Hippocampal formation (tissue), 2 donors: ENCODE measurements around the gene KRTAP4-7.
"Not testable (repeated sequence)": the region's sequence is repeated elsewhere in the genome, so short reads cannot be mapped to it uniquely, and the experiment has no call there.

Experiments used
- DNase-seq, 2 donors: peaks; one replicate each; lab custom pipeline; 2025; lab: John Stamatoyannopoulos, UW

Gene KRTAP4-7

GRCh38 chr17:41065016-41065689 lies 18.8 kb upstream of the KRTAP4-7 start:
- not testable (repeated sequence) for DNase-seq

GRCh38 chr17:41065829-41066624 lies 17.9 kb upstream of the KRTAP4-7 start, which contains the start of gene KRTAP2-4:
KRTAP2-4 (minus strand) TSS chr17:41065879; CDS start chr17:41065845, 34 bp downstream.
- no peak for DNase-seq

GRCh38 chr17:41067281-41067680 lies 16.7 kb upstream of the KRTAP4-7 start:
- no peak for DNase-seq

DNA sequence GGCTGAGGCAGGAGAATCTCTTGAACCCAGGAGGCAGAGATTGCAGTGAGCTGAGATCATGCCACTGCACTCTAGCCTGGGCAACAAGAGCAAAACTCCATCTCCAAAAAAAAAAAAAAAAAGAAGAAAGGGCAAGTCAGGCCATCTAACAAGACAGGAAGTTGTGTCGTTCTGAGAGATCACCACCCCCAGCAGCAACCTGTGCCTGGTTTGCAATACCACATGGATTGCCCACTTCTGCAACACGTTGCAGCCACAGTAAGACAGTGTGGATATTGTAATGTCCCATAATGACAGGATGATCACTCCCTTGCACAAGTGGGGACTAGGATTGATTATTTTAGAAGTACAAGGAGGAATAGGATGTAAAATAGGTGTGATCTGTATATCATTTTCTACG lies 14.9 kb upstream of the KRTAP4-7 start:
- no peak for DNase-seq

DNA sequence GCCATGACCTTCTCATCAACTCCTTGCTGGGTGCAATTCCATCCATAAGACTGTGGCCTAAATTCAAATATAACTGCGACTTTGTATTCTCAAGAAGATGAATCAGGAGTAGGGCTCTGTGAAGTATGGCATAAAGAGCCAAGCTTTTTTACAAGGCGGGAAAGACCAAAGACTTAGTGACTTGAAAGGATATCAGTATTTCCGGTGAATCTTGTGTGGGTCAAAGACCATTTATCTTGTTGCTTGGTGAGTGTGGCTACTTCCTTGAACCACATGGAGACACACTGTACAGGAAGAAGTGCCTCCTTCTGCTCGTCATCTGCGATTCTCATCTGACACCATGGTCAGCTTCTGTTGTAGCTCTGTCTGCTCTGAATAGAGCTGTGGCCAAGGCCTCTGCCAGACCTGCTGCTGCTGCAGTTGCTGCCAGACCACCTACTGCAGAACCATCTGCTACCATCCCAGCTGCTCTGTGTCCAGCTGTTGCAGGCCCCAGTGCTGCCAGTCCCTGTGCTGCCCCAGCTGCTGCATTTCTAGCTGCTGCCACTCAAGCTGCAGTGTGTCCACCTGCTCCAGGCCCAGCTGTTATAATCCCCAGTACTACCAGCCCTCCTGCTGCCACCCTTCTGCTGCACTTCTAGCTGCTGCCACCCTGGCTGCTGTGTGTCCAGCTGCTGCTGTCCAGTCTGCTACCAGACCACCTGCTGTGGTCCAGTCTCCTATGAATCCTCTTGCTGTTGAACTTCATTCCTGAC lies 12.2 kb upstream of the KRTAP4-7 start:
- DNase-seq, result no peak

DNA sequence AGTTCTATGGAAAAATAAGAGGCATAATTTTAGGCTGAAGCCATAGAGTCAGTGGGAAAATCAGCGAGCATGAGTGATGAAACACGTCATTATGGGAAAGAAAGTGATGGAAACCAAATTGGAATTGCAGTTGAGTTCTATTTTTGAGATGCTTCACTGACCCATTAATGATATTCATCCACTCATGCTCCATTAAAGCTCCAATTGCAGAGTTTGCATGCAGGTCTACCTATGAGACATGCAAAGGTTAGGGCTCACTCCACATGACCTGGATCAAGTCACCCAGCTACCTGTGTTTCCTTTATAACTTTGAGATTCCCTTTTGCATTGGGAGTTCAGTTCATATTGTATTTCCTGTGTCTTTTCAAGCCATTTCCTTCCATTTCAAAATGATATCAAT lies 10.3 kb upstream of the KRTAP4-7 start:
- DNase-seq, result no peak

DNA sequence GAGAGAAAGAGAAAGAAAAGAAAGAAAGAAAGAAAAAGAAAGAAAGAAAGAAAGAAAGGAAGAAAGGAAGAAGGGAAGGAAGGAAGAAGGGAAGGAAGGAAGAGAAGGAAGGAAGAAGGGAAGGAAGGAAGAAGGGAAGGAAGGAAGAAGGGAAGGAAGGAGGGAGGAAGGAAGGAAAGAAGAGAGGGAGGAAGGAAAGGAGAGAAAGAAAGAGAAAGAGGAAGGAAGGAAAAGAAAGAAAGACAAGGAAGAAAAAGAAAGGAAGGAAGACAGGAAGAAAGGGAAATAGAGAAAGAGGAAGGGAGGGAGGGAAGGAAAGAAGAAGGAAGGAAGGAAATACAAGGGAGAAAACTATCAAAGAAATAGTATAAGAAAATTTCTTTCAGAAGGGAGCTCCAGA lies 7.2 kb upstream of the KRTAP4-7 start:
- no peak for DNase-seq

- DNase-seq, result no peak
Observed at GRCh38 chr17:41082626-41083025, 1.3 kb upstream of the KRTAP4-7 start.

DNA sequence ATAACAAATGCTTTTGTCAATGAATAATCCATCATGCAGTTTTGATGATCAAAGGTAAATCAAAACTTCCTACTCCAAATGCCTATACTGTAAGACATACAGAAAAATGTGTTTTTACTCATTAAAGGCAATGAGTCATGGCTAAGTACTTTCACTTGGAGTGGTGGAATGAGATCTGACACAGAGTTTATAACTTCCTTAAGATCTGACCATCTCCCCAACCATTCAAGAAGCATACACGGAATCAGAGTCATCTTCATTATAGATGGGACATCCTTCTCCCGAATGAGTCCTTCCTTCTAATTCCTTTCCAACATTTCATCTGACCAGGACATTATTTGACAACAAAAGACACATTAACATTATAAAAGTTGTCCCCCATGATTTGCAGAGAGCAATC lies 523 bp upstream of the KRTAP4-7 start:
- not testable (repeated sequence) for DNase-seq

DNA sequence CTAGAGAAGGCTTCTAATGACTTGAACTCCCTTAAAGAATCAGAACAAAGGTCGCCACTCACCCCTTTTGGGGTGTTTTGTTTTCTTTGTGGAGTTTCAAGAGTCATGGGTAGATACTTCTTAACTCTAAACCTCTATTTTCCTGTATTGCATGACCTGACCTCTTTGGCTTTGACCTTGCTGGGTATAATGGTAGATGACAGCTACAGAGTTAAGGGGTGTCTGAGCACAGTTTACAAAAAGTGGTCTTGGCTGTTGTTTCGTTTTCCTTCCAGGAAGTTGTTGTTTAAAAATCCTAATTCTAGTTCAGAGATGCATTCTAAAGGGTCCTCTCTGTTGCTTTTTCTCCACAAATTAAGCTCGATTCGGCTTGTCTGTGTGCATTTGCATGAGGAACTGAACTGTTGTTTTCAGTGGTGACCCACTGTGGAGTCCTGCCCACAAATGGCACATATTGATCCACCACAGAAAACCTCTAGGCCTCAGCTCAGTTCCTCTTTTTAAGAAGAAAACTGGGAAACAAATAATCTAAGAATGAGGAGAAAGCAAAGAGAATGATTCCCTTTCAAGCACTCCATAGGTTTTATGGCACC lies 4.9 kb downstream of the KRTAP4-7 start:
- DNase-seq, result not testable (repeated sequence)

DNA sequence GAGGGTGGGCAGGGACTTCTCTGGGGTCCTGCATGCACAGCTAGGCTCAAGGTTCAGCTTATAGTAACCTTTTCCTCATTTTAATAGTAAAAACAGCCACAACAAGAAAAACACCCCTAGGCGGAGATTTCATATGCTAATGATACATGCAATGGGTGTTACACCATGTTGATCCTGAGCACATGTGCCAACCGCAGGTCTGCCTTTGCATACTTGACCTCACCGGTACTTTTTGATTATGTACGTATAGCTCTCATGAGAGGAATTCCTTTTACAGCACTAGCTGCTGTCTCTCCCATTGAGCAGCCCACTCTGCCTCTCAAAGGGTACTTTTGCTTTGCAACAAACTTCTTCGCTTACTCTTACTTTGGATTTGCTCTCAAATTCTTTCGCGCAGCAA lies 12.1 kb downstream of the KRTAP4-7 start:
- no peak for DNase-seq

DNA sequence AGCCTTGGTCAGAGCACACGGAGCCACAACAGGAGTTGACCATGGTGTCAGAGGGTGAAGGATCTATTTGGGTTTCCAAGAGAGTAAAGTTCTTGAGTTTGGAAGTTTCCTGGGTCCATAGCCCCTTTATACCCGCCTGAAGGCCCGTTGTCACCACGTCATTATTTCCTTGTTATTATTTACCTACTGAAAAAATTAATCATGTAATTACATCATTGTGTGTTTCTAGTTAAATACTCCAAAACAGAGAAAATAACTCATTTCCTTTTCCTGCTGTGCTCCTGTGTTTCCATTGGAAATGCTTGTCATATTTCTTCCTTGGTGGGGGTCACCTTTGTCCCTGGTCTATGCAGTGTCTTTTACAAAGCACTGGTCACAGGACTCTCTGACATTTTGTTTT lies 14.1 kb downstream of the KRTAP4-7 start, which contains the start of gene KRTAP4-8:
KRTAP4-8 (minus strand) TSS at position 101 of the 400 bp plus-strand sequence; CDS start at position 43, 58 bp downstream.
- DNase-seq, result no peak

DNA sequence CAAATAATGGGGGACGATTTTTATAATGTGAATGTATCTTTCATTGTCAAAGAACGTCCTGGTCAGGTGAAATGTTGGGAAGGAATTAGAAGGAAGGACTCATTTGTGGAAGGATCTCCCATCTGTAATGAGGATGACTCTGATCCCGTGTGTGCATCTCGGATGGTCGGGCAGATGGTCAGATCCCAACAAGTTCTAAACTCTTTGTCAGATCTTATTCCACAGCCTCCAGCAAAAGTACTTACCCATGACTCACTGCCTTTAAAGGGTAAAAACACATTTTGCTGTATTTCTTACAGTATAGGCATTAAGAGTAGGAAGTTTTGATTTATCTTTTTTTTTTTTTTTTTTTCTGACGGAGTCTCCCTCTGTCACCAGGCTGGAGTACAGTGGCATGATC lies 14.5 kb downstream of the KRTAP4-7 start:
- no peak for DNase-seq

DNA sequence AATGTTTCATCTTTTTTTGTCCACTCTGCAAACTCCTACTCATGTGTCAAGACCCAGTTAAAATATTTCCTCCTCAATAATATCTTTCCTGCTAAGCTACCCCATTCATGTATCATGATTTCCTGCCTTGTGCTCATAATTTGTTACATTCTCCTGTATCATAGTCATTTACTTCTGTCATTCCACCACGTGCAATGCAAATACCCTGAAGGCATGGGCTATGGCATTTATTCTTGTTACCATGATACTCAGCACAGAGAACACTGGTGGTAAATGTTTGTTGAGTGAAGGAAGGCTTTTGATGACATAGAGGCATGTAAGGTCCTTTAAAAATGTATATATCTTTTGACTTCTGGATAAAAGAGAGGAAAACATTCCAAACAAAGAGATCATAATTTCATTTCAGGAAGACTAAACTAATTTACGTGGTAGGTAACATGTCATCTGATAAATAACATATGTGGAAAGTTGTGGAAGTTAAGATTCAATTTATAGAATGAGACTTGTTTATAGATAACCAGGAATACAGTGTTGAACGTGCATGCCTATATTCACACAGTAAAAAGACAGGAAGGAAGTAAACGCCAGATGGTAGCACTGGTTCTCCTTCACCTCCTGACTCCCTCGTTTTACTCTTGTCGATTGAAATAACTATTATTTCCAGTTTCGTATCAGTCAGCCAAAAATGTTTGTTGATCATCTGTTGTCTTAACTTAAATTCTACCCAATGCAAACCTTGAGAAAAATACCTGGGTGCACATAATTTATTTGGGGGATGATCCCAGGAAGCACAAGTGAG lies 15.9 kb downstream of the KRTAP4-7 start:
- not testable (repeated sequence) for DNase-seq

- DNase-seq, result no peak
Observed at GRCh38 chr17:41101586-41102259, 17.8 kb downstream of the KRTAP4-7 start, which contains the start of gene KRTAP4-16. KRTAP4-16 (minus strand) TSS chr17:41102209; CDS start chr17:41102209, 0 bp downstream.

DNA sequence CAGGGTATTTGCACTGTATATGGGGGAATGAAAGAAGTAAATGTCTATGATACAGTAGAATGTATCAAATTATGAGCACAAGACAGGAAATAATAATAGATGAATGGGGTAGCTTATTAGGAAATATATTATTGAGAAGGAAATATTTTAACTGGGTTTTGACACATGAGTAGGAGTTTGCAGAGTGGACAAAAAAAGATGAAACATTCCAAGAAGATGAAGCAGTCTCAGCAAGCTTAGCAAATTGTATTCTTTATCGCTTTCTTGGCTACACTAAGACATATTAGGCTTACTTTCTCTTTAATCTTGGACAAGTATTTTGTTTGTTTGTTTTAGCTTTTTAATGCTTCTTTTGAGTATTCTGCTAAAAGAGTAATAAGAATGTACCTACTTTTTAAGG lies 19.9 kb downstream of the KRTAP4-7 start:
- no peak for DNase-seq

GRCh38 chr17:41104386-41105038 lies 20.6 kb downstream of the KRTAP4-7 start:
- not testable (repeated sequence) for DNase-seq

DNA sequence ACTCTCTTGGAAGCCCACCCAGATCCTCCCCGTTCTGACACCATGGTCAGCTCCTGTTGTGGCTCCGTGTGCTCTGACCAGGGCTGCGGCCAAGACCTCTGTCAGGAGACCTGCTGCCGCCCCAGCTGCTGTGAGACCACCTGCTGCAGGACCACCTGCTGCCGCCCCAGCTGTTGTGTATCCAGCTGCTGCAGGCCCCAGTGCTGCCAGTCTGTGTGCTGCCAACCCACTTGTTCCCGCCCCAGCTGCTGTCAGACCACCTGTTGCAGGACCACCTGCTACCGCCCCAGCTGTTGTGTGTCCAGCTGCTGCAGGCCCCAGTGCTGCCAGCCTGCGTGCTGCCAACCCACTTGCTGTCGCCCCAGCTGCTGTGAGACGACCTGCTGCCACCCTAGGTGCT lies 21.4 kb downstream of the KRTAP4-7 start, which contains the start of gene KRTAP4-9:
KRTAP4-9 (plus strand) TSS at position 43 of the 400 bp plus-strand sequence; CDS start at position 43, 0 bp downstream.
- not testable (repeated sequence) for DNase-seq

GRCh38 chr17:41107941-41108450 lies 24.0 kb downstream of the KRTAP4-7 start:
- no peak for DNase-seq
